ENCODE measurements around the gene VEZT.
"Not testable (repeated sequence)": the region's sequence is repeated elsewhere in the genome, so short reads cannot be mapped to it uniquely, and the experiment has no call there.

Gene VEZT

DNA sequence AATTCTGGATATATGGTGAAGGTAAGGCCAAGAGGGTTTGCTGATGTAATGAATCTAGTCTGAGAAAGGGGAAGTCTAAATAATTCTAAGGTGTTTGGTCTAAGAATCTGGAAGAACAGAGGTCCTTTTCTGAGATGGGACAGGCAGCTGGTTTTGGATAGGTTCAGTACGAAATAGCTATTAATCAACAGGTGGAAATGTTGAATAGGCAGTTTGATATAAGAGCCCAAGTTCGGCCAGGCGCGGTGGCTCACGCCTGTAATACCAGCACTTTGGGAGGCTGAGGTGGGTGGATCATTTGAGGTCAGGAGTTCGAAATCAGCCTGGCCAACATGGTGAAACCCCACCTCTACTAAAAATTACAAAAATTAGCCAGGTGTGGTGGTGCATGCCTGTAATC is 97.1 kb downstream of the VEZT start:
- H3K9me3 ChIP-seq (ENCODE audit: control insufficient read depth, insufficient read depth, low read length); H3K4me1 ChIP-seq (ENCODE audit: control insufficient read depth, insufficient read depth, low read length); H3K27ac ChIP-seq (ENCODE audit: low read length); H3K27me3 ChIP-seq (ENCODE audit: control insufficient read depth, insufficient read depth, low read length); H3K4me3 ChIP-seq (ENCODE audit: low read length); H3K36me3 ChIP-seq (ENCODE audit: control insufficient read depth, insufficient read depth, low read length); DNase-seq (ENCODE audit: low read depth, low spot score): not testable (repeated sequence)
- no CpG with 5 or more reads among the region's 6 CpGs for WGBS (ENCODE audit: insufficient coverage, insufficient read length)

DNA sequence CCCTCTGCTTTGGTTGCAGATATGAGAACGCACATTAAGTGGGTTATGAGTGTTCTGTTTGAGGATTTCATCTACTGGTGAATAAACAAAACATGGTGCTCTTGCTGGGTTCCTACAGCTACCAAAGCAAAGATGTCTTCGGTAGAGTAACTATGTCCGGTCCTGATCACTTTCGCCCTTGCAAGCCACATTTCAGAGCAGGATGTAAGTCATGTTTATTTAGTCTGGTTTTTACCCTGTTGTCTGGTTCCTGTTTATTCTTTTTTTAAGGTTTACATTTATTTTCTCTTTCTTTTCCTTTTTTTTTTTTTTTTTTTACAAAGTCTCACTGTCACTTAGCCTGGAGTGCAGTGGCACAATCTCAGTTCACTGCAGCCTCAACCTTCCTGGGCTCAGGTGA is 99.2 kb downstream of the VEZT start:
- Histone ChIP-seq H3K27me3 (ENCODE audit: control insufficient read depth, insufficient read depth, low read length) (no peaks in the 10 kb centered on the region), H3K4me1 (ENCODE audit: control insufficient read depth, insufficient read depth, low read length) (no peaks in the 10 kb centered on the region), H3K27ac (ENCODE audit: low read length) (no peak overlapping the region), H3K36me3 (ENCODE audit: control insufficient read depth, insufficient read depth, low read length) (no peaks in the 10 kb centered on the region), H3K9me3 (ENCODE audit: control insufficient read depth, insufficient read depth, low read length) (no peaks in the 10 kb centered on the region), H3K4me3 (ENCODE audit: low read length) (no peak overlapping the region)
- DNase-seq (ENCODE audit: low read depth, low spot score): no peak
- no CpG with 5 or more reads among the region's 4 CpGs for WGBS (ENCODE audit: insufficient coverage, insufficient read length)

DNA sequence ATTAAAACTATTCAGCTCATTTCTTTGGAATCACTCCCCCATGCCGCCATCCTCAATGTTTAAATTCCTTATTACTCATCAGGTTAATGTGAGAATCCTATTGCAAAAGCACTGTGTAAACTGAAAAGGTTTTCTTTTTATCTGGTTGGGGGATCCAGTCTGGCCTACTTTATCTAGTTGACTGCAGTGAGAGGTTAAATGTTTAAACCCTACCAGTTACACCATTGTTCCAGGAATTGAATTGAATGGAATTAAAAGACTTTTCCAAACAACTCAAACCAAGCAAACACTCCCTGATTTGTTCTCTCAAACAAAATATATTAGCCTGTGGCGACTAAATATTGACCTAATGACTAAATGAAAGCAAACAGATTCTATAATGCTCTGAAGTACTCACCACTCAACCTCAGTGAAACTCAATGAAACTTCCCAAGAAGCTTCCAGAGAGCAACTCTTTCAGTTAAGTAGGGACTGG is 100.5 kb downstream of the VEZT start:
- no CpG with 5 or more reads among the region's 2 CpGs for WGBS (ENCODE audit: insufficient coverage, insufficient read length)
- Histone ChIP-seq H3K27me3 (ENCODE audit: control insufficient read depth, insufficient read depth, low read length) (no peaks in the 10 kb centered on the region), H3K4me1 (ENCODE audit: control insufficient read depth, insufficient read depth, low read length) (no peaks in the 10 kb centered on the region), H3K36me3 (ENCODE audit: control insufficient read depth, insufficient read depth, low read length) (no peaks in the 10 kb centered on the region), H3K4me3 (ENCODE audit: low read length) (no peak overlapping the region), H3K9me3 (ENCODE audit: control insufficient read depth, insufficient read depth, low read length) (no peaks in the 10 kb centered on the region), H3K27ac (ENCODE audit: low read length) (no peak overlapping the region)
- DNase-seq (ENCODE audit: low read depth, low spot score): no peak

DNA sequence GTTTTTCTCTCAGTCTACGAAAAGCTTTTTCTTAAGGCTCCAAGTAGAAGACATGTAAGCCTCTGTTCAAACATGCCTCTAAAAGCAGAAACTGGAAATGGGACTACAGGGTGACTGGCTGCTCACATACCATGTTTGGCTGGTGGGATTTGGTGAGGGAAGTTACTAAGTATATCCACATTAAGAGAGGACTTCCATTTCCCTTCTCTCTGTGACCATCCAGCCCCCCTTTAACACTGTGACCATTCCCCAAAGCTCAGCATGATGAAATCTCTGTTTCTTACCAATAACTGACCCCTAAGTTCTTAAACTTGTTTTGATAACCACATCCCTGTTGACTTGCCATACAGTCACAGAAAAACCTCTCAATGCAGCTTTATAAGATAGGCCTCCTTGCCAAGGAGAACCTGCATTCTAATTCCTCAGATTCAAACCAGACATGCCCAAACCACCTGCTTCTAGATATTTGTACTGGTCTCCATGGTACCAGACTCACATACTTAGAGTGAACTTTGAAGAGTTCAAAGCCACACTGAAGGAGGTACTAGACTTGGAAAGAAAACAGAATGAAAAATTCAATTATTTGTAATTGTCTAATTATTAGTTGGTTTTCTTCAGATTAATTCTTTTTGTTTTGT is 102.2 kb downstream of the VEZT start:
- no CpG with 5 or more reads among the region's 1 CpG for WGBS (ENCODE audit: insufficient coverage, insufficient read length)
- Histone ChIP-seq H3K27me3 (ENCODE audit: control insufficient read depth, insufficient read depth, low read length) (no peaks in the 10 kb centered on the region; the same call in 1 of the 2 replicates), H3K4me1 (ENCODE audit: control insufficient read depth, insufficient read depth, low read length) (no peaks in the 10 kb centered on the region), H3K27ac (ENCODE audit: low read length) (no peak overlapping the region), H3K4me3 (ENCODE audit: low read length) (no peak overlapping the region), H3K9me3 (ENCODE audit: control insufficient read depth, insufficient read depth, low read length) (no peaks in the 10 kb centered on the region), H3K36me3 (ENCODE audit: control insufficient read depth, insufficient read depth, low read length) (no peaks in the 10 kb centered on the region)
- no peak for DNase-seq (ENCODE audit: low read depth, low spot score)

DNA sequence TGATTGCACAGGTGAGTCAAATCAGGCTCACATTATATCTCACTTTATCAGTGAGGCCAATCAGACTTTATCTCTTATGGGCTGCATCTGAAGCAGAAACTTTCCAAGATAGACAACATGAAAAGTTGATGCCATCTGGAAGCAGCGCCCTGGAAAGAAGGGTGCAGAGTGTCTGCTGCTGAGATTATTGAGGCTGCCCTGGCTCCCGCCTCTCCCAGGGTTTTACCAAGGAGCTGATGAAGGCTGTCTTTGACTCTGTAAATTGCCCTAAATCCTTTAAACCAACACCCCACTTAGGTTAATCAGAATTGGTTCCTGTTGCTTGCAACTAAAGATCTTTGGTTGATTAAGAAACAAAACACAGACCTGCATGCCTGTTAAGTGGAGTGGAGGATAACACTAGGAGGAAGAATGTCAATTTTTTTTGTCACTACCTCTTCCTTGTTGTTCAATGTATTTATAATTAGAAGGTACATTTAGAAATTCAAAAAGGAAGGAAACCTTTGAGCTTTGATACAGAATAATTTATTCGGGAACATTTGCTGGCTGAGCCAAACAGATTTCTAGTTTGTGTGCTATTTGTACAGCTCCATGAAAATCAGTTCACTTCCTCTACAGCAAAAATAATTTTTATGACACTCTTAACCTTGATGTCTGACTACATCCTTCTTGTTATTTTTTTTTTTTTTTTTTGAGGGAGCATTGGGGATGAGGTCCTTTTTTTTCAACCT is 104.1 kb downstream of the VEZT start:
- no peaks in the 10 kb centered on the region for H3K4me1 ChIP-seq (ENCODE audit: control insufficient read depth, insufficient read depth, low read length)
- H3K36me3 ChIP-seq (ENCODE audit: control insufficient read depth, insufficient read depth, low read length): no peaks in the 10 kb centered on the region
- H3K9me3 ChIP-seq (ENCODE audit: control insufficient read depth, insufficient read depth, low read length): no peaks in the 10 kb centered on the region
- no peaks in the 10 kb centered on the region; the same call in 1 of the 2 replicates for H3K27me3 ChIP-seq (ENCODE audit: control insufficient read depth, insufficient read depth, low read length)
- no peak overlapping the region for H3K27ac ChIP-seq (ENCODE audit: low read length)
- DNase-seq (ENCODE audit: low read depth, low spot score): no peak
- no CpG with 5 or more reads among the region's 3 CpGs for WGBS (ENCODE audit: insufficient coverage, insufficient read length)
- no peak overlapping the region for H3K4me3 ChIP-seq (ENCODE audit: low read length)

GRCh38 chr12:95322326-95322725 is 104.7 kb downstream of the VEZT start:
- no peak for DNase-seq (ENCODE audit: low read depth, low spot score)
- Histone ChIP-seq H3K27me3 (ENCODE audit: control insufficient read depth, insufficient read depth, low read length) (no peaks in the 10 kb centered on the region; the same call in 1 of the 2 replicates), H3K36me3 (ENCODE audit: control insufficient read depth, insufficient read depth, low read length) (no peaks in the 10 kb centered on the region), H3K4me3 (ENCODE audit: low read length) (no peak overlapping the region), H3K4me1 (ENCODE audit: control insufficient read depth, insufficient read depth, low read length) (no peaks in the 10 kb centered on the region), H3K27ac (ENCODE audit: low read length) (no peak overlapping the region), H3K9me3 (ENCODE audit: control insufficient read depth, insufficient read depth, low read length) (no peaks in the 10 kb centered on the region)
- no CpG with 5 or more reads among the region's 4 CpGs for WGBS (ENCODE audit: insufficient coverage, insufficient read length)

- Histone ChIP-seq H3K36me3 (ENCODE audit: control insufficient read depth, insufficient read depth, low read length) (no peaks in the 10 kb centered on the region), H3K27me3 (ENCODE audit: control insufficient read depth, insufficient read depth, low read length) (no peaks in the 10 kb centered on the region; the same call in 1 of the 2 replicates), H3K4me1 (ENCODE audit: control insufficient read depth, insufficient read depth, low read length) (no peaks in the 10 kb centered on the region), H3K4me3 (ENCODE audit: low read length) (no peak overlapping the region), H3K27ac (ENCODE audit: low read length) (no peak overlapping the region), H3K9me3 (ENCODE audit: control insufficient read depth, insufficient read depth, low read length) (no peaks in the 10 kb centered on the region)
- DNase-seq (ENCODE audit: low read depth, low spot score): no peak
These were observed 105.6 kb downstream of the VEZT start for GRCh38 chr12:95323212-95323611.

DNA sequence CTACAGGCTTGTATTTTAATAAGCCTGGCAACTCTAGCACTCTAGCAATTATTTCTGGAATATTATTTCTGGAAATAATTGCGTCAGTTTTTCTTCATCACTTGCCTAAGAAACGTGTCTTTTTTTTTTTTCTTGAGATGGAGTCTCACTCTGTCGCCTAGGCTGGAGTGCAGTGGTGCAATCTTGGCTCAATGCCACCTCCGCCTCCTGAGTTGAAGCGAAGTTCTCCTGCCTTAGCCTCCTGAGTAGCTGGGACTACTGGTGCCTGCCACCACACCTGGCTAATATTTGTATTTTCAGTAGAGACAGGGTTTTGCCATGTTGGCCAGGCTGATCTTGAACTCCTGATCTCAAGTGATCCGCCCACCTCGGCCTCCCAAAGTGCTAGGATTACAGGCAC is 106.6 kb downstream of the VEZT start:
- H3K27ac ChIP-seq (ENCODE audit: low read length); H3K9me3 ChIP-seq (ENCODE audit: control insufficient read depth, insufficient read depth, low read length); DNase-seq (ENCODE audit: low read depth, low spot score); H3K4me1 ChIP-seq (ENCODE audit: control insufficient read depth, insufficient read depth, low read length); H3K4me3 ChIP-seq (ENCODE audit: low read length); H3K27me3 ChIP-seq (ENCODE audit: control insufficient read depth, insufficient read depth, low read length); H3K36me3 ChIP-seq (ENCODE audit: control insufficient read depth, insufficient read depth, low read length): not testable (repeated sequence)
- no CpG with 5 or more reads among the region's 7 CpGs for WGBS (ENCODE audit: insufficient coverage, insufficient read length)

- H3K27ac ChIP-seq (ENCODE audit: low read length): no peak overlapping the region
- no peak overlapping the region for H3K4me3 ChIP-seq (ENCODE audit: low read length)
- no peaks in the 10 kb centered on the region; the same call in 1 of the 2 replicates for H3K27me3 ChIP-seq (ENCODE audit: control insufficient read depth, insufficient read depth, low read length)
- H3K9me3 ChIP-seq (ENCODE audit: control insufficient read depth, insufficient read depth, low read length): no peaks in the 10 kb centered on the region
- DNase-seq (ENCODE audit: low read depth, low spot score): no peak
- no peaks in the 10 kb centered on the region for H3K4me1 ChIP-seq (ENCODE audit: control insufficient read depth, insufficient read depth, low read length)
- no CpG with 5 or more reads among the region's 4 CpGs for WGBS (ENCODE audit: insufficient coverage, insufficient read length)
- no peaks in the 10 kb centered on the region for H3K36me3 ChIP-seq (ENCODE audit: control insufficient read depth, insufficient read depth, low read length)
These were observed 107.9 kb downstream of the VEZT start for GRCh38 chr12:95325501-95325900.

DNA sequence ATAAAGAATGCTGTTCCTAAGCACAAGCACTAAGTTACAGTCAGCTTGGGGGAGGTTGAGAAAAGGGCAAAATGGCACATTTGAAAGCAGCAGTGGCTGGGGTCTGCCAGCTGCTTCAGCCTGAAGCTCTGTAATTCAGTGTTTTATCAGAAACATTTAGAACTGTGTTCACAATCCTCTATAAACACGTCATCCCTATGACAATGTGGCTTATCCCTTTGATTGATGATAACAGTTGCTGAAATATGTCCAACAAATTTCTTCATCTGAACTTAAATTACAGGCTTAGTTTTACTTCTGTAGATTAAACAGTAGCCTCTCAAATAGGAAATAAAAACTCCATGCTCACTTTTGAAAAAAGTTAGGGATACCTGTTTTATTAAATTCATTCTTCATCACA is 108.8 kb downstream of the VEZT start:
- Histone ChIP-seq H3K36me3 (ENCODE audit: control insufficient read depth, insufficient read depth, low read length) (no peaks in the 10 kb centered on the region), H3K4me1 (ENCODE audit: control insufficient read depth, insufficient read depth, low read length) (no peaks in the 10 kb centered on the region), H3K27me3 (ENCODE audit: control insufficient read depth, insufficient read depth, low read length) (no peaks in the 10 kb centered on the region; the same call in 1 of the 2 replicates), H3K9me3 (ENCODE audit: control insufficient read depth, insufficient read depth, low read length) (no peaks in the 10 kb centered on the region), H3K4me3 (ENCODE audit: low read length) (no peak overlapping the region), H3K27ac (ENCODE audit: low read length) (no peak overlapping the region)
- WGBS (ENCODE audit: insufficient coverage, insufficient read length): no CpG with 5 or more reads among the region's 1 CpG
- no peak for DNase-seq (ENCODE audit: low read depth, low spot score)

DNA sequence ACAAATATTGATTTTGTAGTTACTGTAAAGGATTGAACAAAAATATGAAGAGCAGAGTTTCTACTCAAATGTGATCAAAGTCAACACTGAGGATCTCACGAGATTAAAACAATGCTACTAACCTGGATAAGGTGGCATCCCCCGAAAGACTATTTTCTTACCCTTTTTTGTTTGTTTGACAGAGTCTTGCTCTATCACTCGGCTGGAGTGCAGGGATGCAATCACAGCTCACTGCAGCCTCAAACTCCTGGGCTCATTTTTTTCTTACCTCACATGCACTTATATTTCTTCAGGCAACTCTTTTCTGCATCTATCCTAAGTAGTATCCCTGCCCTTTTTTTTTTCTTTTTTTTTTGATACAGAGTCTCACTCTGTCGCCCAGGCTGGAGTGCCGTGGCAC is 109.2 kb downstream of the VEZT start:
- no peak for DNase-seq (ENCODE audit: low read depth, low spot score)
- no peaks in the 10 kb centered on the region for H3K36me3 ChIP-seq (ENCODE audit: control insufficient read depth, insufficient read depth, low read length)
- no peaks in the 10 kb centered on the region; the same call in 1 of the 2 replicates for H3K27me3 ChIP-seq (ENCODE audit: control insufficient read depth, insufficient read depth, low read length)
- no peak overlapping the region for H3K27ac ChIP-seq (ENCODE audit: low read length)
- no peaks in the 10 kb centered on the region for H3K4me1 ChIP-seq (ENCODE audit: control insufficient read depth, insufficient read depth, low read length)
- no CpG with 5 or more reads among the region's 5 CpGs for WGBS (ENCODE audit: insufficient coverage, insufficient read length)
- H3K4me3 ChIP-seq (ENCODE audit: low read length): no peak overlapping the region
- H3K9me3 ChIP-seq (ENCODE audit: control insufficient read depth, insufficient read depth, low read length): no peaks in the 10 kb centered on the region

Measured in iPS DF 6.9 (cell line).